ENCODE data around the gene UBE2D4.

Gene UBE2D4

DNA sequence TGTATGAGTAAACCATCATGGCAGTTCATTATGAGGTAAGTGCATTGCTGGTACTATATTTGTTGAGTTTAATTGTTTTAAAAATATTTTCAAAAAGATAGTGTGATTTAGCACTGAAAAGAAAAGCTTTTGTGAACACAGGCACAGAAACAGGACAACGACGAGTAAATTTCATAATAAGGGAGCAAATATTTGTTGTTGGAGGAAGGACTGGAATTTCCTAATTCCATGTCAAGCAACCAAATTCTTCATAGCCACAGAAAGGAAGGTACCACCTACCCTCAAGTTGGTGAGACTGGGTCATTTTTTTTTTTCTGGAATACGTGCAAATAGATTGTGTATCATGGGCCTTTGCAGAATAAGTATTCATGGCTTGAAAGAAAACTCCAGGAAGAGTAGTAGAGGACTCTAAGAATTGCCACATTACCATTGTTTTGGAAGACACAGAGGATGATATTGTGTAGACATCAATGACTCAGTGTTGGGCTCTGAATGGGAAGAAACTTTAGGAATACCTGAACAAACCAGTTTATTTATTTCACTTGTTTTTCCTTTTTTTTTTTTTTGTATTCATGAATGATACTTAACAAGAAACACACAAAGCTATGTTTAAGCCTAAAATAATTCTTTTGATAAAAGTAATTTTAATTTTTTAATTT, 7.8 kb downstream of the UBE2D4 start:
- Histone ChIP-seq H3K27ac (no peak overlapping the region), H3K4me3 (no peak overlapping the region)
- no peak for DNase-seq (ENCODE audit: low spot score)
- TF ChIP-seq CTCF (IDR thresholded peaks at IDR 0.05) = no peak

GRCh38 chr7:43937444-43937843, 11.2 kb downstream of the UBE2D4 start:
- no peak overlapping the region for H3K4me3 ChIP-seq
- TF ChIP-seq CTCF (IDR thresholded peaks at IDR 0.05) = no peak
- DNase-seq (ENCODE audit: low spot score) = no peak
- no peak overlapping the region for H3K27ac ChIP-seq

- Histone ChIP-seq H3K27ac (no peak overlapping the region), H3K4me3 (no peak overlapping the region)
- no peak for TF ChIP-seq CTCF (IDR thresholded peaks at IDR 0.05)
- no peak for DNase-seq (ENCODE audit: low spot score)
These were observed 12.8 kb downstream of the UBE2D4 start for GRCh38 chr7:43938892-43939482.

GRCh38 chr7:43942250-43942649, 16.0 kb downstream of the UBE2D4 start:
- Histone ChIP-seq H3K27ac (no peak overlapping the region), H3K4me3 (no peak overlapping the region)
- TF ChIP-seq CTCF (IDR thresholded peaks at IDR 0.05) = no peak
- no peak for DNase-seq (ENCODE audit: low spot score)

- TF ChIP-seq CTCF (IDR thresholded peaks at IDR 0.05) = no peak
- Histone ChIP-seq H3K27ac (no peak overlapping the region), H3K4me3 (no peak overlapping the region)
- no peak for DNase-seq (ENCODE audit: low spot score)
These were observed 16.8 kb downstream of the UBE2D4 start for GRCh38 chr7:43942997-43943396.

DNA sequence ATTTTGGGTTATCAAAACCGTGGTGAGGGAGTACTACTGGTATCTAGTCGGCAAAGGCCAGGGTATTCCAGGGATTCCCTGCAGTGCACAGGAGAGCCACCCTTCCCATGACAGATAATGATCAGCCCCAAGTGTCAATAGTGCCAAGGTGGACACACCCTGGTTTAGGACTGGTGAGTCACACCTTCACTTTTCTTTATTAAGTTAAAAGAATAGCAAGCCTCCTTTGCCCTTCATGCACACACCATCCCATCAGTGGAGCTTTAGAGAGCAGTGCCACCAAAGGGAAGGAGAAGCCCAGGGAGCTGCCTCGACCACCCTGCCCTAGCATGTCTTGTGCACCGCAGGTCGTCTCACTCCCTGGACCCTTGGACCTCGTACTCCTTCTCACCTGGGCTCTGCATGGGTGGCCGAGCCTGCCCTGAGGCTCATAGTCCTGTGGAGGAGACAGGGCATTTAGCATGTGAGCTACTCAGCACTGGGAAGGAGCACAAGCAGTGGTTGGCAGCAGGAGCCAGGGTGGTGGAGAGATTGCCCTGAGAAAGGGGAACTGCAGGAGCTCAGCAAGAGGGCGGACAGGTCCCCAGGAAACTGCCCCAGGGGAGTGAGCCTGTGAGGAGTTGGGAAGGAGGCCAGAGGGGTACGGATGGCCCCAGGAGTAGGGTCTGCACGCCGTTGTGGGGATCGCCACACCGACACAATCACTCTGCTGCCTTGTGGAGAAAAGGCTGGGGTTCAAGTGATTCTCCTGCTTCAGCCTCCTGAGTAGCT, 17.4 kb downstream of the UBE2D4 start:
- no peak for TF ChIP-seq CTCF (IDR thresholded peaks at IDR 0.05)
- DNase-seq (ENCODE audit: low spot score) = no peak
- H3K27ac ChIP-seq = no peak overlapping the region
- no peak overlapping the region for H3K4me3 ChIP-seq

All from coronary artery (tissue), 2 donors.